ENCODE measurements around the gene TAF5.

DNA sequence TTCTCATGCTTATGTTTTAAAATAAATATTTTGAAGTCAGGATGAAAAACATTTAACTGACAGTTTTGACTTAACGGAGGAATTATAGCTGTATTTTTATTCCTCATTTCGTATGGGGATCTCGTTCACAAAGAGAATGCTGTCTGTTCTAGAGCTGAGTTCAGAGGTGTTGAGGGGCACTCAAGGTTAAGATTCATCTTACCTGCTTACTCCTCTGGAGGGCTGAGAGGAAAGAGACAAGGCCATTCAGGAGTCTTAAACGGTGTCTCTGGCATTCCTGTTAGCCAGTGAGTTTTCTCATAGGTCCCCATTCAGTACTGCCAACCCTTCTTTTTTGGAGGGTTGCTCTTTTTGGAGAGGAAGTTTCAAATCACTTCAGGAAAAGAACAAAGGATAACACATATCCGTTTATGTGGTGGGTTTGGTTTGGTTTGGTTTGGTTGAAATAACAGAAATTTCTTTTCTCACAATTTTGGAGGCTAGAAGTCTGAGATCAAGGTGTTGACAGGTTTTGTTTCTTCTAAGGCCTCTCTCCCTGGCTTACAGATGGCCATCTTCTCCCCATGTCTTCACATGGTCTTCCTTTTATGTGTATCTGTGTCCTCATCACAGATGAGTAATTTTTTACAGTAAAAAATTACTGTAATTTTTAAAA, 61.3 kb downstream of the TAF5 start:
- TF ChIP-seq POLR2A (IDR thresholded peaks at IDR 0.05; ENCODE audit: low read depth, low read length) (no peak), CEBPB (IDR thresholded peaks at IDR 0.05; ENCODE audit: low read depth, low read length) (no peak)
- TF ChIP-seq, protein P1, sequence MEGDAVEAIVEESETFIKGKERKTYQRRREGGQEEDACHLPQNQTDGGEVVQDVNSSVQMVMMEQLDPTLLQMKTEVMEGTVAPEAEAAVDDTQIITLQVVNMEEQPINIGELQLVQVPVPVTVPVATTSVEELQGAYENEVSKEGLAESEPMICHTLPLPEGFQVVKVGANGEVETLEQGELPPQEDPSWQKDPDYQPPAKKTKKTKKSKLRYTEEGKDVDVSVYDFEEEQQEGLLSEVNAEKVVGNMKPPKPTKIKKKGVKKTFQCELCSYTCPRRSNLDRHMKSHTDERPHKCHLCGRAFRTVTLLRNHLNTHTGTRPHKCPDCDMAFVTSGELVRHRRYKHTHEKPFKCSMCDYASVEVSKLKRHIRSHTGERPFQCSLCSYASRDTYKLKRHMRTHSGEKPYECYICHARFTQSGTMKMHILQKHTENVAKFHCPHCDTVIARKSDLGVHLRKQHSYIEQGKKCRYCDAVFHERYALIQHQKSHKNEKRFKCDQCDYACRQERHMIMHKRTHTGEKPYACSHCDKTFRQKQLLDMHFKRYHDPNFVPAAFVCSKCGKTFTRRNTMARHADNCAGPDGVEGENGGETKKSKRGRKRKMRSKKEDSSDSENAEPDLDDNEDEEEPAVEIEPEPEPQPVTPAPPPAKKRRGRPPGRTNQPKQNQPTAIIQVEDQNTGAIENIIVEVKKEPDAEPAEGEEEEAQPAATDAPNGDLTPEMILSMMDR (conservative IDR thresholded peaks at IDR 0.05; ENCODE audit: low read depth, low read length), result no peak
- TF ChIP-seq, protein P2, sequence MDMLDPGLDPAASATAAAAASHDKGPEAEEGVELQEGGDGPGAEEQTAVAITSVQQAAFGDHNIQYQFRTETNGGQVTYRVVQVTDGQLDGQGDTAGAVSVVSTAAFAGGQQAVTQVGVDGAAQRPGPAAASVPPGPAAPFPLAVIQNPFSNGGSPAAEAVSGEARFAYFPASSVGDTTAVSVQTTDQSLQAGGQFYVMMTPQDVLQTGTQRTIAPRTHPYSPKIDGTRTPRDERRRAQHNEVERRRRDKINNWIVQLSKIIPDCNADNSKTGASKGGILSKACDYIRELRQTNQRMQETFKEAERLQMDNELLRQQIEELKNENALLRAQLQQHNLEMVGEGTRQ (IDR thresholded peaks at IDR 0.05; ENCODE audit: low read depth, low read length), result no peak

Measured in IMR-90 (cell line).